ENCODE measurements around the gene TDP2.

TDP2 gene

DNA sequence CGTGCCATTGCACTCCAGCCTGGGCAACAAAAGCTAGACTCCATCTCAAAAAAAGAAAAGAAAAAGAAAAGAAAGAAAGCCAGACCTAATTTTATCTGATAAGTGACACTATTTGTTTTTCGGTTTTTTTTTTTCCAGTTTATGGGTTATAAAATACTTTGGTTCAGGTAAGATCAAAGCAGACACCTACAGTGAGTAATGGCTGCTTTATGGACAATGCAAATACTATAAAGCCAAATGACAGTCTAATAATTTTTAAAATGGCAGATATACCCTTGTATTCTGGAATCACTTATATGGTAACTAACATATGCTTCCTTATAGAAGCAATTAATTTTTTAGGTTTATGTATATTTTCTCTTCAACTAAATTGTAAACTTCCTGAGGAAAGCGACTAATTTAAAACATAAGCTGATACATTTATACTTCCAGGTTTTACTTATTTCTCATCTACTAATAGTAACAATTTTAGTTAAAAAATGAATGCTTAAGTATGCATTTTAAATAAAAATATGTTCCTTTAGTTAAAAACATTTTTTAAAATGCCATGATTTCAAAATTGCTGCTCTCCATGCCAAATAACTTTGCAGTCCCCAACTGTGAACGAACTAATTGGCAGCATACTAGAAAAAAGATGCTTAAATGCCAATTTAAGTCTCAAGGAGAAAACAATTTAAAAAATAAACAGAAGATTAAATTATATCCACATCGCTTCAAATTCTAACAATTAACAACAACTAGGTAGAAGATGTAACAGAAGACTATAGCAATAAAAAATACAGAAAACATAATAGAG is 59.2 kb downstream of the TDP2 start:
- no peak overlapping the region for H3K4me2 ChIP-seq
- H3K79me2 ChIP-seq (ENCODE audit: insufficient read depth, low read depth) = no peaks in the 10 kb centered on the region

DNA sequence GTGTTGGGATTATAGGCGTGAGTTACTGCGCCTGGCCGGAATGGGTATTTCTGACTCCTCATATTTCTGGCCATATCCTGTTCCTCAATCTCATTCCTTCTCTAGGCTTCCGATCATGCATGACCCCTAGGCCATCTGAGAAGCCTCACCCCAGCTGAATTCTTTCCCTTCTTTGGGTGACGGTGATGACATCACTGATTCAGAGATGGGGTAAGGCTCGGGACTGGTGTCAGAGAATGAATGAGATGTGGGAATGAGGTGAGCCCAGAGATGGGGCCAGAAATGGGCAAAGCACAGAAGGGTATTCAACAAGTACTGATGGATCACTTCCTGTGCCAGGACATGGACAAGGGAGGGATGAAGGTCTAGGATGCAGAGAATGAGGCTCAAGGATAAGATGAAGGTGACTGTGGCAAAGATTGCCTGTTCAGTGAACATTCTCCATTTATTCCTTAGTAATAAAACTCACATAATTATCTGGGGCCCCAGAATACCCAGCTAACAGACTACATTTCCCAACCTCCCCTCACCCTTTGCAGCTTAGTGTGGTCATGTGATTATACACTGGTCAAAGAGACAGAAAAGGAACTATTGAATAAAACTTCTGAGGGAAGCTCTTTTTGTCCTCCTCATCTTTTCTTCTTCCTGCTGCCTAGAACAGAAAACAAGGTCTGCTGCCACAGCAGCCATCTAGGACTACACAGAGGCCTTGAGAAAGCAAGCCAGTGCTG is 60.3 kb downstream of the TDP2 start:
- H3K4me3 ChIP-seq (IDR thresholded peaks at IDR 0.05; ENCODE audit: insufficient read depth, low read depth, low read length) = no peak overlapping the region
- H3K4me2 ChIP-seq = no peak overlapping the region
- no peaks in the 10 kb centered on the region for H3K36me3 ChIP-seq (ENCODE audit: insufficient read depth)
- no peaks in the 10 kb centered on the region for H3K4me1 ChIP-seq (ENCODE audit: low read depth, poor library complexity, severe bottlenecking)
- TF ChIP-seq, protein P1, sequence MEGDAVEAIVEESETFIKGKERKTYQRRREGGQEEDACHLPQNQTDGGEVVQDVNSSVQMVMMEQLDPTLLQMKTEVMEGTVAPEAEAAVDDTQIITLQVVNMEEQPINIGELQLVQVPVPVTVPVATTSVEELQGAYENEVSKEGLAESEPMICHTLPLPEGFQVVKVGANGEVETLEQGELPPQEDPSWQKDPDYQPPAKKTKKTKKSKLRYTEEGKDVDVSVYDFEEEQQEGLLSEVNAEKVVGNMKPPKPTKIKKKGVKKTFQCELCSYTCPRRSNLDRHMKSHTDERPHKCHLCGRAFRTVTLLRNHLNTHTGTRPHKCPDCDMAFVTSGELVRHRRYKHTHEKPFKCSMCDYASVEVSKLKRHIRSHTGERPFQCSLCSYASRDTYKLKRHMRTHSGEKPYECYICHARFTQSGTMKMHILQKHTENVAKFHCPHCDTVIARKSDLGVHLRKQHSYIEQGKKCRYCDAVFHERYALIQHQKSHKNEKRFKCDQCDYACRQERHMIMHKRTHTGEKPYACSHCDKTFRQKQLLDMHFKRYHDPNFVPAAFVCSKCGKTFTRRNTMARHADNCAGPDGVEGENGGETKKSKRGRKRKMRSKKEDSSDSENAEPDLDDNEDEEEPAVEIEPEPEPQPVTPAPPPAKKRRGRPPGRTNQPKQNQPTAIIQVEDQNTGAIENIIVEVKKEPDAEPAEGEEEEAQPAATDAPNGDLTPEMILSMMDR (conservative IDR thresholded peaks at IDR 0.05; ENCODE audit: low read depth, low read length) = no peak
- no peaks in the 10 kb centered on the region for H4K20me1 ChIP-seq (ENCODE audit: insufficient read depth)
- no peak overlapping the region for H2AFZ ChIP-seq (ENCODE audit: low read depth)
- H3K27ac ChIP-seq = no peak overlapping the region
- H3K79me2 ChIP-seq (ENCODE audit: insufficient read depth, low read depth) = no peaks in the 10 kb centered on the region
- no peaks in the 10 kb centered on the region for H3K27me3 ChIP-seq (ENCODE audit: insufficient read depth, low read depth)
- no peak overlapping the region for H3K9ac ChIP-seq

More for the DNA sequence above, 59.2 kb downstream of the TDP2 start:
- Histone ChIP-seq H3K36me3 (ENCODE audit: insufficient read depth) (no peaks in the 10 kb centered on the region), H3K9ac (no peak overlapping the region), H3K4me1 (ENCODE audit: low read depth, poor library complexity, severe bottlenecking) (no peaks in the 10 kb centered on the region), H3K4me3 (IDR thresholded peaks at IDR 0.05; ENCODE audit: insufficient read depth, low read depth, low read length) (no peak overlapping the region), H3K27ac (no peak overlapping the region), H3K27me3 (ENCODE audit: insufficient read depth, low read depth) (no peaks in the 10 kb centered on the region), H2AFZ (ENCODE audit: low read depth) (no peak overlapping the region), H4K20me1 (ENCODE audit: insufficient read depth) (no peaks in the 10 kb centered on the region)
- TF ChIP-seq, protein P1 (conservative IDR thresholded peaks at IDR 0.05; ENCODE audit: low read depth, low read length) = no peak

DNA sequence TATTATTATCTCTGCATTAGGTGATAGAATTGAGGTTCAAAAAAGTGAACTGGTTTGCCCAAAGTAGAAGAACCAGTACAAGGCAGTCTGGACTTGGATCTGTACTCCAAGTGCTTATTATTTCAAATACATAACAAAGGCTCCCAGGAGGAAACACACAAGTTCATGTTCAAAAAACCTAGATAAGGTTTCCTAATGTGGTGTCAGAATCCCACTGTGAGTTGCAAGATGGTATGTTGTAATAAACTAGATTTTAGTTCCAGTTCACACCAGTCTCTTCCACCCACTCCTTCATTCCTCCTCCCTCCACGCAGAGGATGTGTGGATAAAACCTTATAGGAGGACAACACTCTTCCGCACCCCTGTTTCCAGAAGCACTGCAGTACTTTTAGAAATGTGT is 63.5 kb downstream of the TDP2 start:
- no peak overlapping the region for H3K9ac ChIP-seq
- H3K79me2 ChIP-seq (ENCODE audit: insufficient read depth, low read depth) = no peaks in the 10 kb centered on the region
- no peaks in the 10 kb centered on the region for H4K20me1 ChIP-seq (ENCODE audit: insufficient read depth)
- no peak overlapping the region for H3K4me2 ChIP-seq
- no peak overlapping the region for H3K27ac ChIP-seq
- TF ChIP-seq, protein P1 (conservative IDR thresholded peaks at IDR 0.05; ENCODE audit: low read depth, low read length) = no peak
- no peaks in the 10 kb centered on the region for H3K36me3 ChIP-seq (ENCODE audit: insufficient read depth)
- H3K27me3 ChIP-seq (ENCODE audit: insufficient read depth, low read depth) = no peaks in the 10 kb centered on the region
- no peak overlapping the region for H2AFZ ChIP-seq (ENCODE audit: low read depth)
- no peak overlapping the region for H3K4me3 ChIP-seq (IDR thresholded peaks at IDR 0.05; ENCODE audit: insufficient read depth, low read depth, low read length)
- H3K4me1 ChIP-seq (ENCODE audit: low read depth, poor library complexity, severe bottlenecking) = no peaks in the 10 kb centered on the region

DNA sequence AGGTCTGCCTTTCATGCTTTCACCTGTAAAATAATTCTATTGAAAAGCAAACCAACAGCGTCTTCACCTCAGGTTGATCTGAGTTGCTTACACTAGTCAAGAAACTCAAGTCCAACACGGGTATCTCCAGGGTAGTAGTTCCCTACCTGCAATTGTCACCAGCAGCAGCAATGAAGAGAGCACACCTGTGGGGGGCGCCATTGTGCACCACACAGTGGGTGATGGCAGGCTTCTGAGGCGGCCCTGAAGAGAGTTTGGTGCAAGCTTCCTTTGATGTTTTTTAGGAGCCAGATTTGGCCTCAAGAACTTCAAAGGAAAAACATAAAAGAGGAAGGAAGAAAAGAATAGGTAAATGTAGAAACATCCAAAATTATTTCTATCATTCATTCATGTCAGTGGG is 65.8 kb downstream of the TDP2 start:
- H3K79me2 ChIP-seq (ENCODE audit: insufficient read depth, low read depth) = no peaks in the 10 kb centered on the region
- H3K27ac ChIP-seq = no peak overlapping the region
- H3K9ac ChIP-seq = no peak overlapping the region
- TF ChIP-seq, protein P1 (conservative IDR thresholded peaks at IDR 0.05; ENCODE audit: low read depth, low read length) = peak; percentile 37; the same call in 1 of the 2 replicates
- no peak overlapping the region for H2AFZ ChIP-seq (ENCODE audit: low read depth)
- H3K4me3 ChIP-seq (IDR thresholded peaks at IDR 0.05; ENCODE audit: insufficient read depth, low read depth, low read length) = no peak overlapping the region
- no peaks in the 10 kb centered on the region for H3K27me3 ChIP-seq (ENCODE audit: insufficient read depth, low read depth)
- H3K4me2 ChIP-seq = no peak overlapping the region
- H3K36me3 ChIP-seq (ENCODE audit: insufficient read depth) = no peaks in the 10 kb centered on the region
- H4K20me1 ChIP-seq (ENCODE audit: insufficient read depth) = no peaks in the 10 kb centered on the region
- H3K4me1 ChIP-seq (ENCODE audit: low read depth, poor library complexity, severe bottlenecking) = no peaks in the 10 kb centered on the region
